HTERT RPE-1 (cell line): ENCODE results near the gene FRMD8.

Experiments
- in situ Hi-C: fragments of 300-500 bp; cut with MboI; formaldehyde crosslinking; loops from 4 replicates; pipeline ENCODE4 v1.14.3; 2020; ENCODE audit warnings: low sequenced_read_pairs

The FRMD8 gene

DNA sequence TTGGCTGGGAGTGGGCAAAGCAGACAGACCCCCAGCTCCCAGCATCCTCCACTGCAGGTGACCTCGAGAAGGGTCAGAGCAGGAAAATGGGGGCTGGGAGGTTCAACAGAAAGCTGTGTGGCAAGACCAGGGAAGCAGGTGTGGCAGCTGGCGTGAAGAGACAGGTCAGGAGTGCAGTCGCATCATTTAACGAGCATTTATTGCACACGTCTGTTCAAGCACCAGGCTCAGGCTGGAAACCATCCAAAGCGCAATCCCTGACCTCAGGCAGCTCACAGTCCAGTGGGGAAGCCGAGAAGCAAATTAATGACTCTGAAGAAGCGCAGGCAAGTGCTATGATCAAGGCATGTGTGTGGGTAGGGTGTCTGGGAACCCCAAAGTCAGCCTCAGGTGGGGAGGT, 11.4 kb upstream of the FRMD8 start:
- in situ Hi-C loops = no loop called here

DNA sequence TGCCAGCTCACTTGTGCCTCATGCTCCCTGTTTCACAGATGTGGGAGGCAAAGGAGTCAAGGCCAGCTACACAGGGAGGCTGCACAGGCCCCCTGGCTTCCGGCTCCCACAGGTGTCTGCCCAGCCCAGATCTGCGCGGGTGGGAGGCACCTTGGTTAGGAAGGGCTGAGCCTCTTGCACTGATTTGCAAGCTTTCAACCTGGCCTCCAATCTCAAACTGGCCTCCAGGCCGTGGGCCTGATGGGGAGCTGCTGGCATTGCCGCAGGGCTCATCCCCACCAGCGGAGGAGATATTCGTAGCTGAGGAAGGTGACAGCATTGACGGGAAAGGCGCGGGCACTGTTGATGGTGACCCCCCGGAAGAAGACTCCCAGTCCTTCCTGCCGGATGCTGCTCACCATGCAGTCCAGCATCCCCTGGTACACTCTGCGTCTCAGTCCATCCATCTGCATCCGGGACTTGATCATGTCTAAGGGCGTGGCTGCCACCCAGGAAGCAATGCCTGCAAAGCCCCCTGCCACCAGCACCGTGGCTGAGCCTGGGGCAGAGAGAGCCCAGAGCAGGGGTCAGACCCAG, 10.2 kb upstream of the FRMD8 start:
- in situ Hi-C loops = no loop called here

- in situ Hi-C loops = no loop called here
Measured at GRCh38 chr11:65377036-65377435, 9.4 kb upstream of the FRMD8 start.

DNA sequence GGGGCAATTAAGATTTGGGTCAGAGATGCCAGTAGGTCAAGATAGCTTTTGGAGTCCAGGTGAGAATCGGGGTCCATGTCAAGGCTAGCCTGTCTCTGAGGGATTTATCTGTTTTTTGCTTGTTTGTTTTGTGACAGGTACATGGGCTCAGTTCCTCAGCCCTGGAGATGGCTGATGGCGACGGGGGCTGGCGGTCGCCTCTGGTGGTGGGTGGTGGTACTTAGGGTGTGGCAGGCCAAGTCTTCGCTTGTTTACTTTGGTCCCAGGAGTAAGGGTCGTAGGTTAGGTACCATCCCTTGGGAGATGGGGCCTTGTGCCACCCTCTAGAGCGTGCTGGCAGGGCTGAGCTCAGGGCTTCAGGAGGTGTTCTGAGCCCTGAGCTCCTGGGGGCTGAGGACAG, 8.7 kb upstream of the FRMD8 start:
- in situ Hi-C loops = no loop called here

GRCh38 chr11:65378208-65378927, 8.1 kb upstream of the FRMD8 start:
- in situ Hi-C loops = no loop called here

GRCh38 chr11:65378928-65379638, 7.4 kb upstream of the FRMD8 start:
- in situ Hi-C loops = no loop called here

- in situ Hi-C loops = no loop called here
Measured at GRCh38 chr11:65379698-65380459, 6.6 kb upstream of the FRMD8 start.

DNA sequence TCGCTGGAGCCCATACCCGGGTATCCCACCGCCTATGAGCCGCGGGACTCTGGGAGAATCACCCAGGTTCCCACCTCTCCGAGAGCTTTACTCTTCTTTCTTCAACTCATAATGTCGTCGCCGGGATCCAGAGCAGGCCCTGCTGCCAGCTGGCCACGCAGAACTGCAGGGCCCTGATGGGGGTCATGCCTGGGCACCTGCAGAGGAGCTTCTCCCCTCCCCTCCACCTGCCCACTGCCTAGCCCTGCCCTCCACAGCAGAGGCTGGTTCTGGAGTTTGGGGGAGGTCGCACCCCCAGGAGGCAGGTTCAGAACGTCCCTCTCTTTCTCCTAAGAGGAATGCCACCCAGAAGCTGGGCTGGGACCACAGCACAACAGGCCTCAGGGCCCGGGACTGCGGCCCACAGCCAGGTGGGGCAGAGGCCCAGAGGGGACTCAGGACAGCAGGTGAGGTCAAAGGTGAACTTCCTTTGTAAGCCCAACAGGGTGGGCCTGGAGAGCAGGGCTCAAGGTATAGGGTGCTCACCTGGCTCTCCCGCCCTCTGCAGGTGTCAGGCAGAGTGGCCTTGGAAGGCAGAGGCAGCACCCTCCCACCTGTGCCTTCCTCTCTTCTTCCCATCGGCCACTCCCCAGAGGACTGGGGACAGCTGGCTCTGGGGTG, 5.8 kb upstream of the FRMD8 start:
- in situ Hi-C loops = no loop called here

DNA sequence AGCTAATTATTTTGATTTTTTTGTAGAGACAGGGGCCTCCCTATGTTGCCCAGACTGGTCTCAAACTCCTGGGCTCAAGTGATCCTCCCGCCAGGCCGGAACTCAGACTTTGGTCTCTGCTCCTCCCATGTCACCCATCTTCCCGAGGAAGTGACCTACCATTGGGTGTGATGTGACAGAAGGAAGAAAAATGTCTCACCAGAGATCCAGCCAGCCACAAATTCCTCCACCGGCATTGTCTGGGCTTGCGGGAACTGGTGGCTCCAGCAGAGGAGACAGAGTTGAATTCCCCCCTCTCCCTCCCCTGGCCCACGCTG, 4.8 kb upstream of the FRMD8 start:
- in situ Hi-C loops = no loop called here

- in situ Hi-C loops = no loop called here
Measured at GRCh38 chr11:65382033-65382803, 4.2 kb upstream of the FRMD8 start, which contains the start of gene SLC25A45. Gene SLC25A45, minus strand, starts transcription at chr11:65382646. Its CDS starts 695 bp downstream, at chr11:65381951.

- in situ Hi-C loops = no loop called here
Measured at GRCh38 chr11:65382804-65383368, 3.6 kb upstream of the FRMD8 start.

GRCh38 chr11:65383778-65384177, 2.7 kb upstream of the FRMD8 start:
- in situ Hi-C loops = no loop called here

DNA sequence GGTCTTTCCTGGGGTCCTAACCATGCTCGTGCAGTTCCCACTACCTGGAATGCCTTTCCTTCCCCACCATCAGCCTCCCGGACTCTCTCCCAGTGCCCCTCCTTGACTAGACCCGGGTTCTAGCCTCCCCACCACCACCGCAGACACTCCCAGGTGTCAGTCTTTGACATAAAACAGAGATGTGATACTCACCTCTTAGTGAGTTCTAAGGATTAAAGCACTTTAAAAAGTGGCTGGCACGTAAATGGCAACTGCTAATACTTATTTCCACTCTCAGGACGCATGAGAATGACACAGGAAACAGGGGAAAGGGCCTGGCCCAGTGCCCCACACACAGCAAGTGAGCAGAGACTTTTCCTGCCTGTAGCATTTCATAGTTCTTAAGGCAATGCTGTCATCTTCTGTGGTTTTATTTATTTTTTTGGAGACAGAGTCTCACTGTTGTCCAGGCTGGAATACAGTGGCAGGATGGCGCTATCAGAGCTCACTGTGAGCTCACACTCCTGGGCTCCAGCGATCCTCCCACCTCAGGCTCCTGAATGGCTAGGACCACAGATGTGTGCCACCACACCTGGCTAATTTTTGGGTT, 2.0 kb upstream of the FRMD8 start:
- in situ Hi-C loops = no loop called here

DNA sequence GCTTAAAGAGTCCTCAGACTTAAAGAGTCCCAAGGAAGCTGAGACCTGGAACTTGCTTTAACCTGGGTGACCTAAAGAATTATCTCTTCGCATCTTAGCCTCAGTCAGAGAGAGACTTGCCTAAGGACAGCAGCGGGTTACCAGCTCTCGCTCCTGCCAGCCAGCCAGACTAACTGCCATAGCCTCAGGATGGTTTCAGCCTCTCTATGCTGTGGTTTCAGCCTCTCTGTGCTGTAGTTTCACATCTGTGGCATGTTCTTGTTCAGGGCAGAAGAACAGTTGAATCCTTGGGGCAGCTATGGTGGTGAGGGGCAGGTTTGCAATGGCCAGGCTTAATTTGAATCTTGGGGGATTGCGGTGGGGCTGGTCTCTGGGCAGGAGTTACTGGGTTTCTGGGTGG, 2.3 kb downstream of the FRMD8 start:
- in situ Hi-C loops = no loop called here

GRCh38 chr11:65389294-65389980, 3.0 kb downstream of the FRMD8 start:
- in situ Hi-C loops = no loop called here

- in situ Hi-C loops = no loop called here
Measured at GRCh38 chr11:65390099-65390941, 3.9 kb downstream of the FRMD8 start.

GRCh38 chr11:65390996-65391395, 4.6 kb downstream of the FRMD8 start:
- in situ Hi-C loops = no loop called here

DNA sequence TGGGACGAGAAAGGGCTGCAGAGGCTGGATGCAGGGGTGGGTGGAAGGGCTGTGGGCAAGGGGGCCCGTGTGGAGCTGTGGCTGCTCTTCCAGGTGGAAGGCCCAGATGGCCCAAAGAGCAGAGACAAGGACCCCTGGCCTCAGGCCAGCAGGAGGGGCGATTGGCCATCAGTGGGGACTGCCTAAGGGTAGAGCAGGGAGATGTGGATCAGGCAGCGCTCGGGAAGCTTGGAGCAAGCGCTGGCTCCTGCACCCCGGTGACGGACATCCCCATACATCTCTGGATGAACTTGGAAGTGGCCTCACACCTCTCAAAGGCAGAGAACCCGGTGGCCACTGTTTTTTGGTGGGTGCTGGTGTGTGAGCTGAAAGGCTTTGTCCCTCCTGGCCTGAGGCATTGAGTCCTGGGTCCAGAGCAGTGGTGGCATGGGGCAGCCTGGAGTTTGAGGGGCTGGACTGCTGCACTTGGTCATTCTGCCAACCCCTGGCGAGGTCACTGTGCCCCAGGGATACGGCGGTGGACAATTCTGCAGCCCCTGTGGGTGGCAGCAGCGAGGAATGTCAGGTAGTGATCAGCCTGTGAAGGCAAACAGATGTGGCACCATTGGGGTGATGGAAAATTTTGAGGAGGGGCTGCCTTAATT, 5.9 kb downstream of the FRMD8 start:
- in situ Hi-C loops = no loop called here
